Activated naive CD4-positive, alpha-beta T cell treated with anti-CD3 and anti-CD28 coated beads for 36 hours (primary cell): ENCODE results near the gene SLC35G2. TPM values are rescaled to one million over a fixed set of nuclear protein-coding genes. Genes with fewer than 3 reads are reported as not detected.
A peak's percentile ranks its signal among the peaks of the same experiment; 100 is the strongest.
"Not testable (repeated sequence)": the region's sequence is repeated elsewhere in the genome, so short reads cannot be mapped to it uniquely, and the experiment has no call there.

Source experiments
- CTCF ChIA-PET: fragments of 350-600 bp; sonication (Branson Sonifier 250); formaldehyde crosslinking; loops from one replicate; lab custom pipeline; 2021; ENCODE audit warnings: antibody characterized with exemption; lab: Charles Lee
- DNase-seq: peaks from one replicate; pipeline ENCODE4 v3.0.0-alpha.2; 2020
- H3K27ac Mint-ChIP-seq: one replicate; pipeline ENCODE4 v1.8.0; 2021; ENCODE audit warnings: mild to moderate bottlenecking, mixed read lengths
- H3K27me3 Mint-ChIP-seq: one replicate; pipeline ENCODE4 v1.8.0; 2021; ENCODE audit warnings: low read depth, mixed read lengths
- H3K36me3 Mint-ChIP-seq: one replicate; pipeline ENCODE4 v1.8.0; 2021; ENCODE audit warnings: low read depth, mixed read lengths
- H3K4me1 Mint-ChIP-seq: one replicate; pipeline ENCODE4 v1.8.0; 2021; ENCODE audit warnings: low read depth, mixed read lengths
- H3K4me3 Mint-ChIP-seq: one replicate; pipeline ENCODE4 v1.8.0; 2021; ENCODE audit warnings: mild to moderate bottlenecking, moderate library complexity, mixed read lengths
- H3K9me3 Mint-ChIP-seq: one replicate; pipeline ENCODE4 v1.8.0; 2021; ENCODE audit warnings: mixed read lengths
- intact Hi-C: fragments of 100-400 bp; cut with micrococcal nuclease; formaldehyde crosslinking; loops from one replicate; pipeline ENCODE4 v1.15.1; 2023
- total RNA-seq, 2 experiments: library from RNA; stranded (reverse); gene quantifications; one replicate each; pipeline ENCODE4 v1.2.3, GENCODE V29; 2021

The SLC35G2 gene
- total RNA-seq, 2 experiments from 2014 or later: 0.31 TPM; not detected in 1

DNA sequence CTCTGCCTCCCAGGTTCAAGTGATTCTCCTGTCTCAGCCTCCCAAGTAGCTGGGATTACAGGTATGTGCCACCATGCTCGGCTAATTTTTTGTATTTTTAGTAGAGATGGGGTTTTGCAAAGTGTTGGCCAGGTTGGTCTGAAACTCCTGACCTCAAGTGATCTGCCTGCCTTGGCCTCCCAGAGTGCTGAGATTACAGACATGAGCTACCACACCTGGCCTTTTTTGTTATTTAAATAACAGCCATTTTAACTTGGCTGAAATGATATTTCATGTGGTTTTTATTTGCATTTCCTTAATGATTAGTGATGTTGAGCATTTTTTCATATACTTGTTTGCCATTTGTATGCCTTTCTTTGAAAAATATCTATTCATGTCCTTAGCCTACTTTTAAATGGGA lies 78.2 kb downstream of the SLC35G2 start:
- not testable (repeated sequence) for DNase-seq, H3K27me3 Mint-ChIP-seq, H3K4me3 Mint-ChIP-seq, H3K27ac Mint-ChIP-seq
- H3K36me3 Mint-ChIP-seq: peaks cover 25% of the 10 kb centered on the region
- H3K4me1 Mint-ChIP-seq: peaks cover 68% of the 10 kb centered on the region
- peaks cover 12% of the 10 kb centered on the region for H3K9me3 Mint-ChIP-seq
- intact Hi-C loops: loop anchor here (5.0 kb wide), 1 partner anchor 35 kb away; no protein-coding TSS in a partner anchor
- CTCF ChIA-PET: interaction anchor here (2.1 kb wide), 1 partner anchor 144 kb away, joined by 9 read pairs; the partner anchor contains the start of gene STAG1

DNA sequence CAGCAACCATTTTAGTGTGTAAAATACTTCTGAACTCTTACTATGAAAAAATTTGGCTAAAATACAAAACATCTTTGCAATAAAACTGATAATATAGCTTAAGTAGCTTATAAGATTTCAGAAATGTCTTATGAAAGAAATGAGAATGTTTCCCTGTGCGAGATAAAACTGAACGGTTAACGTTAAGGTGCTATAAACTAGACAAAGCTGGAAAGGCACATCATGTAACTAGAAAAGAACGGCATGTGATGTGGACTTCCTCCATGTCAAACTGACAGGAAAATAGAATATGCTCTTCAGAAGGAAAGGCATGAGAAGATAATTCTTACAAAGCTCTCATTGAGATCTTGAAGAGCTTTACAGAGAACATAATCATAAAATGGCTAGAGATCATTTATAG lies 79.6 kb downstream of the SLC35G2 start:
- intact Hi-C loops: loop anchor here (2.0 to 5.0 kb wide), 2 partner anchors 14 to 34 kb away; no protein-coding TSS in a partner anchor
- H3K4me1 Mint-ChIP-seq: peaks cover 59% of the 10 kb centered on the region

DNA sequence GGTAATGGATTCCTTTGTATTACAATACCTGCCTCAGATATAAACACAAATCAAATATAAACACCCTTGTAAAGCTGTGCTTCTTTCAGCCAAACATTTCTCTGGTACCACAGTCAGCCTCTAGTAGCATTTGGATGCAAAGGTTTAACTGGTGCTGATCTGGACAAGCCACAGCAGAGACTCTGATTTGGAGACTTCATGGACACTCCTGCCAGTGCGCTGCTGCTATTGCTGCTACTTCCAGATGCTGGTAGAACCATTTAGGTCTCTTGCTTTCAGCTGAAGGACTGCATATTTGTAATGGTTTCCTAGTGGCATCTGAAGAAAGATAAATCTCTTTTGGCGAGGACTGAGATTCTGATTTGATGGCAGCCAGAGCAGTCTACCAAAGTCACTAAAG lies 80.0 kb downstream of the SLC35G2 start:
- peaks cover 22% of the 10 kb centered on the region for H3K9me3 Mint-ChIP-seq
- peaks cover 55% of the 10 kb centered on the region for H3K4me1 Mint-ChIP-seq
- no peak for DNase-seq
- no peak overlapping the region for H3K4me3 Mint-ChIP-seq
- no peaks in the 10 kb centered on the region for H3K27me3 Mint-ChIP-seq
- intact Hi-C loops: loop anchor here (1.0 to 5.0 kb wide), 3 partner anchors 14 to 37 kb away; partner anchors contain the start of gene NCK1
- H3K27ac Mint-ChIP-seq: no peak overlapping the region
- CTCF ChIA-PET: interaction anchor here (0.6 to 2.1 kb wide), 2 partner anchors 146 to 360 kb away, joined by 6 to 9 read pairs; partner anchors contain the start of gene STAG1
- H3K36me3 Mint-ChIP-seq: peaks cover 32% of the 10 kb centered on the region

More for the DNA sequence above, 79.6 kb downstream of the SLC35G2 start:
- peaks cover 19% of the 10 kb centered on the region for H3K9me3 Mint-ChIP-seq
- CTCF ChIA-PET: interaction anchor here (2.1 kb wide), 1 partner anchor 145 kb away, joined by 9 read pairs; the partner anchor contains the start of gene STAG1
- H3K36me3 Mint-ChIP-seq: peaks cover 30% of the 10 kb centered on the region
- peak overlapping the region; percentile 11 for H3K27ac Mint-ChIP-seq
- H3K4me3 Mint-ChIP-seq: no peak overlapping the region
- DNase-seq: no peak
- no peaks in the 10 kb centered on the region for H3K27me3 Mint-ChIP-seq

DNA sequence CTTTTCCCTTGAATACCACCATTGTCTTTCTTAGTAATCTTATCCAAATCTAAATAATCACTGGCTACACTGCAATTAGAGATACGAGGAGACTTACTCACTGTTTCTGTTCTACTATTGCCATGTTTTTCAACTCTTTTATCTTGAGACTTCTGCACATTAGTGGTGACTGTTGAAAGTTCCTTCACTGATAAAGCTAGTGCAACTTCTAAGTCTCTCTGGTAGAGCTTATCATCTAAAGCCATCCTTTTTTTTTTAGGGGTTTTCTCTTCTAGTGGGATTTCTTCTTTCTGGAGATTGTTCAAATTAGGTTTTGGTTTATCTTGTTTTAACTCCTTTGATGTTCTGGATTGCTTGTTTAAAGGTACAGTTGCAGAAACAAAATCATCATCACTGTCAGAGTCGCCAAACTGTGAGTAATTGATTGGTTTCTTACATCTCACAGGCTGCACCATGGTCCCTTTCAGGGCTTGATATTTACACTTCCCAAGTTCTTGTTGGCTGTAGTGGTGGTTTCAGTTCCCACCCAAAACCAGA lies 80.8 kb downstream of the SLC35G2 start:
- peaks cover 50% of the 10 kb centered on the region for H3K4me1 Mint-ChIP-seq
- peaks cover 35% of the 10 kb centered on the region for H3K36me3 Mint-ChIP-seq
- H3K27ac Mint-ChIP-seq: peak overlapping the region; percentile 67
- H3K27me3 Mint-ChIP-seq: no peaks in the 10 kb centered on the region
- peak; percentile 19 for DNase-seq
- peaks cover 25% of the 10 kb centered on the region for H3K9me3 Mint-ChIP-seq
- peak overlapping the region; percentile 26 for H3K4me3 Mint-ChIP-seq
- intact Hi-C loops: loop anchor here (1.0 to 5.0 kb wide), 4 partner anchors 15 to 37 kb away; partner anchors contain the start of gene NCK1
- CTCF ChIA-PET: interaction anchor here (0.6 kb wide), 2 partner anchors 361 to 1869 kb away, joined by 3 to 6 read pairs; no protein-coding TSS in a partner anchor

DNA sequence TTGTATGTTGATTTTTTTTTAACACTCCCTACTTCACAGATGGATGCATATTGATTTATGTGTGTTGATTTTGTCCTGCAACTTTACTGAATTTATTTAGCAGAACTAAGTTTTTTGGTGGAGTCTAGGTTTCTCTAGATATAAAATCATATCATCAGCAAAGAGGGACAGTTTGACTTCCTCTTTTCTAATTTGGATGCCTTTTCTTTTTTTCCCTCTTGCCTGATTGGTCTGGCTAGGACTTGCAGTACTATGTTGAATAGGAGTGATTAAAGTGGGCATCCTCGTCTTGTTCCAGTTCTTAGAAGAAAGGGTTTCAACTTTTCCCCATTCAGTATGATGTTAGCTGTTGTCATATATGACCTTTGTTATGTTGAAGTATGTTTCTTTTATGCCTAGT lies 81.8 kb downstream of the SLC35G2 start:
- peaks cover 39% of the 10 kb centered on the region for H3K36me3 Mint-ChIP-seq
- H3K9me3 Mint-ChIP-seq: peaks cover 27% of the 10 kb centered on the region
- not testable (repeated sequence) for H3K4me3 Mint-ChIP-seq, DNase-seq, H3K27me3 Mint-ChIP-seq, H3K27ac Mint-ChIP-seq
- H3K4me1 Mint-ChIP-seq: peaks cover 53% of the 10 kb centered on the region
- intact Hi-C loops: loop anchor here (2.0 kb wide), 1 partner anchor 18 kb away; no protein-coding TSS in a partner anchor
- CTCF ChIA-PET: interaction anchor here (0.6 to 0.7 kb wide), 3 partner anchors 24 to 1868 kb away, joined by 3 to 4 read pairs (median 3); no protein-coding TSS in a partner anchor

DNA sequence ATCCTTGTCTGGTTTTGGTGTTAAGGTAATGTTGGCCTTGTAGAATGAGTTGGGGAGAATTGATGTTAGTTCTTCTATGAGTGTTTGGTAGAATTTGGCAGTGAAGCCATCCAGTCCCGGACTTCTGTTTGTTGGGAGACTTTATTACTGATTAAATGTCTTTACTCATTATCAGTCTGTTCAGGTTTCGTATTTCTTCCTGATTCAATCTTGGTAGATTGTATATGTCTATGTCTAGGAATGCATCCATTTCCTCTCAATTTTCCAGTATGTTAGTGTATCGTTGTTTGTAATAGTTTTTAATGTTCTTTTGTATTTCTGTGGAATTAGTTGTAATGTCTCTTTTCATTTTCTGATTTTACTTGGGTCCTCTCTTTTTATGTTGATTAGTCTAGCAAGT lies 82.5 kb downstream of the SLC35G2 start:
- intact Hi-C loops: loop anchor here (2.0 kb wide), 1 partner anchor 17 kb away; no protein-coding TSS in a partner anchor
- Mint-ChIP-seq H3K4me1 (peaks cover 58% of the 10 kb centered on the region), H3K36me3 (peaks cover 43% of the 10 kb centered on the region), H3K27me3 (no peaks in the 10 kb centered on the region), H3K4me3 (no peak overlapping the region), H3K27ac (no peak overlapping the region), H3K9me3 (peaks cover 29% of the 10 kb centered on the region)
- CTCF ChIA-PET: interaction anchor here (0.7 kb wide), 1 partner anchor 24 kb away, joined by 4 read pairs; no protein-coding TSS in a partner anchor
- no peak for DNase-seq

DNA sequence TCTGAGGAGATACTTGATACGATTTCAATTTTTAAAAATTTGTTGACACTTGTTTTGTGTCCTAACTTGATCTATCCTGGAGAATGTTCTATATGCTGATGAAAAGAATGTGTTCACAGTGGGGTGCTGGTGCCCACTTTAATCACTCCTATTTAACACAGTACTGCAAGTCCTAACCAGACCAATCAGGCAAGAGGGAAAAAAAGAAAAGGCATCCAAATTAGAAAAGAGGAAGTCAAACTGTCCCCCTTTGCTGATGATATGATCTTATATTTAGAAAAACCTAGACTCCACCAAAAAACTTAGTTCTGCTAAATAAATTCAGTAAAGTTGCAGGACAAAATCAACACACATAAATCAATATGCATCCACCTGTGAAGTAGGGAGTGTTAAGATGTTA lies 83.6 kb downstream of the SLC35G2 start:
- intact Hi-C loops, H3K4me3 Mint-ChIP-seq, H3K27me3 Mint-ChIP-seq, CTCF ChIA-PET, DNase-seq, H3K27ac Mint-ChIP-seq: not testable (repeated sequence)
- H3K4me1 Mint-ChIP-seq: peaks cover 64% of the 10 kb centered on the region
- peaks cover 29% of the 10 kb centered on the region for H3K9me3 Mint-ChIP-seq
- H3K36me3 Mint-ChIP-seq: peaks cover 43% of the 10 kb centered on the region

DNA sequence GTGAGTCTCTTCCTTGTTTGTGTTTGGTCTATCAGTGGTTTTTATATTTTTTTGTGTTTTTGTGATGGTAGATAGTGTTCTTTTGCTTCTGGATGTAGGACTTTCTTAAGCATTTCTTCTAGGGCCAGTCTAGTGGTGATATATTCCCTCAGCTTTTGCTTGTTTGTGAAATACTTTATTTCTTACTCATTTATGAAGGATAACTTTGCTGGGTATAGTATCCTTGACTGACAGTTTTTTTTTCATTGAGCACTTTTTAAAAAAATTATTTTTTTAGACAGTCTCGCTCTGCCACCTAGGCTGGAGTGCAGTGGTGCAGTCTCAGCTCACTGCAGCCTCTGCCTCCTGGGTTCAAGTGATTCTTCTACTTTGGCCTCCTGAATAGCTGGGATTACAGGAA lies 85.0 kb downstream of the SLC35G2 start:
- Mint-ChIP-seq H3K4me3 (no peak overlapping the region), H3K36me3 (peaks cover 43% of the 10 kb centered on the region), H3K27ac (no peak overlapping the region), H3K9me3 (peaks cover 29% of the 10 kb centered on the region), H3K27me3 (no peaks in the 10 kb centered on the region), H3K4me1 (peaks cover 65% of the 10 kb centered on the region)
- CTCF ChIA-PET: no interaction called here
- intact Hi-C loops: no loop called here
- DNase-seq: no peak

DNA sequence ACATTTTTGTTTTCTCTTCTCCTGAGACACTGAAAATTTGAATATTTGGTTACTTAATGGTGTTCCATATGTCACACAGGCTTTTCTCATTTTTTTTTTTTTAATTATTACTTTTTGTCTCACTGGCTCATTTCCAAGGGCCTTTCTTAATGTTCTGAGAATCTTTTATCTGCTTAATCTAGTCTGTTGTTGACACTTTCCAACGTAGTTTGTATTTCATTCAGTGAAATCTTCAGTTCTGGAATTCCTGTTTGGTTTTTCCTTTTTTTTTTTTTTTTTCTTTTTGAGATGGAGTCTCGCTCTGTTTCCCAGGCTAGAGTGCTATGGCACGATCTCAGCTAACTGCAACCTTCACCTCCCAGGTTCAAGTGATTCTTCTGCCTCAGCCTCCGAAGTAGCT lies 85.8 kb downstream of the SLC35G2 start:
- H3K4me3 Mint-ChIP-seq: no peak overlapping the region
- H3K4me1 Mint-ChIP-seq: peaks cover 65% of the 10 kb centered on the region
- H3K9me3 Mint-ChIP-seq: peaks cover 29% of the 10 kb centered on the region
- H3K27me3 Mint-ChIP-seq: no peaks in the 10 kb centered on the region
- DNase-seq: no peak
- intact Hi-C loops: no loop called here
- H3K27ac Mint-ChIP-seq: no peak overlapping the region
- H3K36me3 Mint-ChIP-seq: peaks cover 40% of the 10 kb centered on the region
- CTCF ChIA-PET: interaction anchor here (0.6 kb wide), 2 partner anchors 10 to 146 kb away, joined by 3 read pairs; no protein-coding TSS in a partner anchor

Other genes starting within 250 kb of the SLC35G2 start
- gene STAG1, start 66.7 kb upstream of the SLC35G2 start, total RNA-seq: 10 to 100 TPM; 28.0 to 29.7 TPM
- gene NCK1, start 43.1 kb downstream of the SLC35G2 start, total RNA-seq: 10 to 100 TPM; 24.1 to 29.2 TPM
- under 1 TPM; 0.48 to 0.59 TPM for gene IL20RB, start 138.9 kb downstream of the SLC35G2 start, total RNA-seq